C4-2B (cell line): ENCODE measurements around the gene ANKRD27.

ENCODE experiments used
- ZFX ChIP-seq: fragments of 450-650 bp; IDR thresholded peaks from 2 replicates; pipeline ENCODE4 v1.6.1; 2017
- TF ChIP-seq, protein P1 (sequence below): fragments of 450-650 bp; conservative IDR thresholded peaks from 2 replicates; pipeline ENCODE4 v1.5.1; 2017; ENCODE audit warnings: mild to moderate bottlenecking

DNA sequence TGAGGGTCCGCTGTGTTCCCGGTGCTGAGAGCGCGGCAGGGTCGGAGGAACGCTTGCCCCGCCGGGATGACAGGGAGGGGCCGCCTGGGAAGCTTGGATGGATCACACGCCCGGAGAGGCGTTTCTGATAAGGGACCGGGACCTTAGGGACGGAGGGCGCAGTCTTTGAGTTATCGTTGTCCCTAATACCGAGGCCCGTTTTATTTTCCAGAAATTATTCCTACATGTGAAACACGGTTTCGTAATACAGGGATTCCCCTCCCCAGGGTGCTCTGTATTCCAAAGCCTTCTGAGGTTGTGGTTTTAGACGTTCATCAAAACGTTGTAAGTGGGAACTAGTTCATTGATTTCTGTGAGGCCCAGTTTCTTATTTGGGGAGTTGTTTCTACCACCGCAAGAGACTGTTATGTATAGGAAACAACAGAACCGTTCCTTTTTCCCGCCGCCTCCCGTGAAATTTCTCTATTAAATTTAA is 93.2 kb downstream of the ANKRD27 start:
- TF ChIP-seq, protein P1, sequence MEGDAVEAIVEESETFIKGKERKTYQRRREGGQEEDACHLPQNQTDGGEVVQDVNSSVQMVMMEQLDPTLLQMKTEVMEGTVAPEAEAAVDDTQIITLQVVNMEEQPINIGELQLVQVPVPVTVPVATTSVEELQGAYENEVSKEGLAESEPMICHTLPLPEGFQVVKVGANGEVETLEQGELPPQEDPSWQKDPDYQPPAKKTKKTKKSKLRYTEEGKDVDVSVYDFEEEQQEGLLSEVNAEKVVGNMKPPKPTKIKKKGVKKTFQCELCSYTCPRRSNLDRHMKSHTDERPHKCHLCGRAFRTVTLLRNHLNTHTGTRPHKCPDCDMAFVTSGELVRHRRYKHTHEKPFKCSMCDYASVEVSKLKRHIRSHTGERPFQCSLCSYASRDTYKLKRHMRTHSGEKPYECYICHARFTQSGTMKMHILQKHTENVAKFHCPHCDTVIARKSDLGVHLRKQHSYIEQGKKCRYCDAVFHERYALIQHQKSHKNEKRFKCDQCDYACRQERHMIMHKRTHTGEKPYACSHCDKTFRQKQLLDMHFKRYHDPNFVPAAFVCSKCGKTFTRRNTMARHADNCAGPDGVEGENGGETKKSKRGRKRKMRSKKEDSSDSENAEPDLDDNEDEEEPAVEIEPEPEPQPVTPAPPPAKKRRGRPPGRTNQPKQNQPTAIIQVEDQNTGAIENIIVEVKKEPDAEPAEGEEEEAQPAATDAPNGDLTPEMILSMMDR, result no peak
- no peak for TF ChIP-seq ZFX
